Activated CD4-positive, alpha-beta T cell treated with anti-CD3 and anti-CD28 coated beads, Interleukin-2, amount 10 ng/mL, durations not matched to agents 24 days and 14 days (primary cell): ENCODE measurements around the gene FOXRED1. TPM values are rescaled to one million over a fixed set of nuclear protein-coding genes. Genes with fewer than 3 reads are reported as not detected.

ENCODE experiments used
- total RNA-seq: library from RNA; stranded (reverse); gene quantifications from 2 replicates; pipeline ENCODE4 v1.2.3, GENCODE V29; 2022

The FOXRED1 gene
- total RNA-seq, 1 donor from 2014 or later, result 59.2 TPM

Other genes starting within 250 kb of the FOXRED1 start
- gene CDON, start 206.3 kb upstream of the FOXRED1 start, total RNA-seq, result 1.9 TPM in 2 replicates
- 48.6 and 51.1 TPM in 2 replicates for gene RPUSD4, start 57.5 kb upstream of the FOXRED1 start, total RNA-seq
- gene FAM118B, start 57.4 kb upstream of the FOXRED1 start, total RNA-seq, result 12.8 and 14.2 TPM in 2 replicates
- gene SRPRA, start 259 bp upstream of the FOXRED1 start, total RNA-seq, result 180 and 191 TPM in 2 replicates
- 11.4 and 12.0 TPM in 2 replicates for gene TIRAP, start 13.9 kb downstream of the FOXRED1 start, total RNA-seq
- gene DCPS, start 34.9 kb downstream of the FOXRED1 start, total RNA-seq, result 36.0 and 40.2 TPM in 2 replicates
- gene ST3GAL4, start 86.5 kb downstream of the FOXRED1 start, total RNA-seq, result 12.3 and 13.3 TPM in 2 replicates